HFFc6 (cell line): Measurements from ENCODE around the gene ERG28. TPM values are rescaled to one million over a fixed set of nuclear protein-coding genes. Genes with fewer than 3 reads are reported as not detected.

Source experiments
- DNase-seq: peaks from one replicate; pipeline ENCODE4 v3.0.0-alpha.2; 2018
- H3K27ac Mint-ChIP-seq: 2 replicates; pipeline ENCODE4 v1.8.0; 2020; ENCODE audit warnings: mild to moderate bottlenecking, mixed read lengths
- H3K27me3 Mint-ChIP-seq: 2 replicates; pipeline ENCODE4 v1.8.0; 2021; ENCODE audit warnings: mild to moderate bottlenecking, moderate library complexity, mixed read lengths; ENCODE audit not compliant: insufficient read depth
- H3K36me3 Mint-ChIP-seq: 2 replicates; pipeline ENCODE4 v1.8.0; 2021; ENCODE audit warnings: low read depth, mixed read lengths
- H3K4me1 Mint-ChIP-seq: 2 replicates; pipeline ENCODE4 v1.8.0; 2020; ENCODE audit warnings: low read depth, mixed read lengths
- H3K4me3 Mint-ChIP-seq: 2 replicates; pipeline ENCODE4 v1.8.0; 2020; ENCODE audit warnings: mild to moderate bottlenecking, moderate library complexity, mixed read lengths
- H3K9me3 Mint-ChIP-seq: 2 replicates; pipeline ENCODE4 v1.8.0; 2020; ENCODE audit warnings: mild to moderate bottlenecking, mixed read lengths
- CTCF ChIP-seq: fragments of 200-600 bp; sonication (generic); IDR thresholded peaks from 2 replicates; pipeline ENCODE4 v1.5.0; 2021; ENCODE audit warnings: antibody characterized with exemption, mild to moderate bottlenecking
- total RNA-seq, 6 experiments: library from RNA; stranded (reverse); fragmentation: NEBNext Ultra II Directional; extraction: Animal tissue kit (Norgen Biotek cat#: 25700); gene quantifications; 2 replicates in 1 of 6; 3 replicates in 5 of 6; pipeline ENCODE4 v1.2.3, GENCODE V29; 2021

The ERG28 gene
- total RNA-seq, 6 experiments from 2014 or later = 14.1 to 18.2 (median 15.6) TPM

DNA sequence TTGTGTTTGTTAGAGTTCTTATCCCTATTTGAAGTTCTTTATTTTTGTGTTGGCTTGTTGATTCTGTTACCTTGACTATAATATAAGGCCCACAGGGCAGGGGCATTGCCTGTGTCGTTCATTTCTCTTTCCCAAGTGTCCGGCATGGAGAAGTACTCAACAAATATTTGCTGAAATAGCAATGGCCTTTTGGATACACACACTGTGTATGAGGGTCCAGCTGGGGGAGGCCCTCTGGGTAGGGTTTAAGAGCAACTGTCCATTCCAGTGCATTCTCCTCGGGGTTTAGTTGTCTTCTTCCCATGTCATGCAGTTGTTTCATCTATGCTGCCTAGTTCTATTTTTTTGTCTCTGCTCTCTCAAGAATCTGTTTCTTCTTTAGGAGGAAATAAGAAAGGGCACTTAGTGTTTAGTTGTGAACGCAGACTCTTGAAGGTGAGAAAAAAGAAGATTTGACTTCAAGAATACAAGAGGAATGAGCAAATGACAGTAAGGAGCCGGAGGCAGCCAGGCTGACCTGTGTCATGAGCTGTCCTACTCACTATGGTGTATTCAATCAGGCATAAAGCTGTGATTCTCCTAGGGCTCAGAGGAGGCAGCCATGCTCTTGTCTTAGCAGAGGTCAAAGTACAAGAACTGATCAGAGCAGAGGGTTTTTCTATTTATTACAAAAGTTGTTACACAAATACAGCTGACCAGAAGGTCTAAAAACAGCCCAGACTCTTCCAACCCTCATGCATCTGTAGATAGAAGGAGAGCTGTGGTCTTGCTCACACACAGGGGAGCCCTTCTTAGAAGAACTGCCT lies 10.2 kb downstream of the ERG28 start:
- H3K4me3 Mint-ChIP-seq = no peak overlapping the region
- H3K4me1 Mint-ChIP-seq = peaks cover 47% of the 10 kb centered on the region
- no peak for DNase-seq
- peaks cover 16% of the 10 kb centered on the region for H3K36me3 Mint-ChIP-seq
- no peaks in the 10 kb centered on the region; the same call in 1 of the 2 replicates for H3K27me3 Mint-ChIP-seq
- H3K9me3 Mint-ChIP-seq = no peaks in the 10 kb centered on the region
- no peak for TF ChIP-seq CTCF
- peak overlapping the region; percentile 72 for H3K27ac Mint-ChIP-seq

- peaks cover 47% of the 10 kb centered on the region for H3K4me1 Mint-ChIP-seq
- H3K27me3 Mint-ChIP-seq = no peaks in the 10 kb centered on the region; the same call in 1 of the 2 replicates
- no peaks in the 10 kb centered on the region for H3K9me3 Mint-ChIP-seq
- peak overlapping the region; percentile 72 for H3K27ac Mint-ChIP-seq
- no peak for DNase-seq
- peaks cover 16% of the 10 kb centered on the region for H3K36me3 Mint-ChIP-seq
- no peak for TF ChIP-seq CTCF
- no peak overlapping the region for H3K4me3 Mint-ChIP-seq
Measured at GRCh38 chr14:75649773-75650172, 10.9 kb downstream of the ERG28 start.

DNA sequence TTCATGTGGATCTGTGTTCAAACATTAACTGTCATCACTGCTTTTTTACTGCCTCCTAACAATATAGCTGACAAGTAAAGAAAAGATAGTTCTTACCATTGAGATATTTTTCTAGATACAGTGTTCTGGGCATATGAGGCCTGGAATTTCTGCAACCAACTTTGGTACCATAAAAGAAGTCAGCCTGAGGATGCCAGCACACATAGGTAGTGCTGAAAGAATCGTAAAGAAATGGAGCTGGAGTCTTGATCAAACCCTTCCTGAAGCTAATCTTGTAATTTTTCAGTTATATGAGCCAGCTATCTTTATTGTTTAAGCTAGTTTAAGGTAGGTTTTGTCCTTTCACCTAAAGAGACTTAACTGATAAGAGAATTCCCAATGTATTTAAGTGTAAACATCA lies 11.3 kb downstream of the ERG28 start:
- H3K4me3 Mint-ChIP-seq = no peak overlapping the region; the same call in 1 of the 2 replicates
- H3K27me3 Mint-ChIP-seq = no peaks in the 10 kb centered on the region; the same call in 1 of the 2 replicates
- H3K36me3 Mint-ChIP-seq = peaks cover 16% of the 10 kb centered on the region
- no peak for DNase-seq
- no peaks in the 10 kb centered on the region for H3K9me3 Mint-ChIP-seq
- peak overlapping the region; percentile 72 for H3K27ac Mint-ChIP-seq
- no peak for TF ChIP-seq CTCF
- peaks cover 47% of the 10 kb centered on the region for H3K4me1 Mint-ChIP-seq

DNA sequence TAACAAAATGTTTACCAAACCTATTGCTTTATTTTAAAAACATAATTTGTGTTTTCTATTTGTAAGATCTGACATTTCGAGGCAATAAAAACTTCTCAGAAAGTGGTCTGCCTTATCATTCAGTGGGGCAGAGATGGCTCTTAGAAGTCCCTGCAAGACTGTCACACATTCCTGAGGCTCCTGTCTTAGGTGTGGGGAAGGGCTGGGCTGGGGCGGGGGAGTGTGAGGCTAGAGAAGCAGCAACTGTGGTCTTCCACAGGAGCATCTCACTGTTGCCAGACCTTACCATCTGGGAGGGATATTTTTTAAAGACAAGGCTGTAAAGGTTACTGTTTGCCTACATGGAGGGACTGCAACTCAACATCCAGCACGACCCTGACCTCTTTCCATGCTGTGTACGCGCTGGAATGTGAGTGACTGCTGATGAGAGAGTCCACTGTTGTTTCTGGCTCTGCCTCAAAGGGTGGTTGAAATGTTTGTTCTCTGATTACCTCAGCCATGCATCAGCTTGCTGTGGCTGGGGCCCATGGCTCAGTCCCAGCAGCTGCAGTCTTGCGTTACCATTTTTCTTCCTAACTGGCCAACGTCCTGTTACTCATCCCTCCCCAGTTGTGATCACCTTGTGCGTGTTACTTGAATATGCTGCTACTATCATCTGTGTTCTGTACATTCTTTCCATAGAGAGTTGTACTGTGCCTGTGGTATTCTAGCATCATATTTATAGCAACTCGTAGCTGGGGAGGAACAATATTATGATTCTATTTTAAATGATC lies 12.4 kb downstream of the ERG28 start:
- peaks cover 16% of the 10 kb centered on the region for H3K36me3 Mint-ChIP-seq
- H3K27ac Mint-ChIP-seq = peak overlapping the region; percentile 72
- peak; percentile 93 for DNase-seq
- H3K9me3 Mint-ChIP-seq = no peaks in the 10 kb centered on the region
- H3K4me3 Mint-ChIP-seq = peak overlapping the region; percentile 30
- TF ChIP-seq CTCF = no peak
- peaks cover 52% of the 10 kb centered on the region for H3K4me1 Mint-ChIP-seq
- H3K27me3 Mint-ChIP-seq = no peaks in the 10 kb centered on the region; the same call in 1 of the 2 replicates

GRCh38 chr14:75647640-75648039 lies 13.0 kb downstream of the ERG28 start:
- no peak for TF ChIP-seq CTCF
- H3K36me3 Mint-ChIP-seq = peaks cover 16% of the 10 kb centered on the region
- H3K27ac Mint-ChIP-seq = peak overlapping the region; percentile 5; the same call in 1 of the 2 replicates
- peak overlapping the region; percentile 3; the same call in 1 of the 2 replicates for H3K4me3 Mint-ChIP-seq
- no peaks in the 10 kb centered on the region; the same call in 1 of the 2 replicates for H3K27me3 Mint-ChIP-seq
- no peak for DNase-seq
- H3K4me1 Mint-ChIP-seq = peaks cover 54% of the 10 kb centered on the region
- no peaks in the 10 kb centered on the region for H3K9me3 Mint-ChIP-seq
